Stomach (tissue), 9 donors: ENCODE measurements around the gene CDK11B. TPM values are rescaled to one million over a fixed set of nuclear protein-coding genes. Genes with fewer than 3 reads are reported as not detected.
A peak's percentile ranks its signal among the peaks of the same experiment; 100 is the strongest.

ENCODE experiments used
- DNase-seq, 2 donors: peaks; one replicate each; pipeline versions ENCODE4 v3.0.0 to v3.0.0-alpha.2; 2013 to 2019
- H3K27ac ChIP-seq, 5 donors: fragments of 200-600 bp in 4 of 5; sonication (generic) in 4 of 5; one replicate each; pipeline ENCODE4 v1.5.1; 2013 to 2019; ENCODE audit warnings: mild to moderate bottlenecking in 1 of 5, moderate library complexity in 1 of 5
- H3K27me3 ChIP-seq, 3 donors: fragments of 200-600 bp; sonication (generic); one replicate each; pipeline ENCODE4 v1.5.1; 2017 to 2019; ENCODE audit warnings: mixed run types in 1 of 3
- H3K36me3 ChIP-seq, 4 donors: fragments of 200-600 bp; sonication (generic); 1 replicate in 3 of 4; 2 replicates in 1 of 4; pipeline ENCODE4 v1.5.1; 2016 to 2019
- H3K4me1 ChIP-seq, 4 donors: fragments of 200-600 bp; sonication (generic); one replicate each; pipeline ENCODE4 v1.5.1; 2016 to 2019
- H3K4me3 ChIP-seq, 4 donors: fragments of 200-600 bp; sonication (generic) in 3 of 4; one replicate each; pipeline ENCODE4 v1.5.1; 2016 to 2019; ENCODE audit warnings: mild to moderate bottlenecking in 1 of 4
- H3K9me3 ChIP-seq, 4 donors: fragments of 200-600 bp; sonication (generic); one replicate each; pipeline ENCODE4 v1.5.1; 2016 to 2019
- CTCF ChIP-seq, 7 experiments: fragments of 450-650 bp in 4 of 7; fragments of 200-600 bp in 3 of 7; sonication (generic) in 3 of 7; IDR thresholded peaks; one replicate each; pipeline ENCODE4 v1.5.1; 2016 to 2019; ENCODE audit warnings: antibody characterized with exemption in 7 of 7, control low read depth in 2 of 7, mild to moderate bottlenecking in 1 of 7
- EP300 ChIP-seq: sonication (generic); formaldehyde crosslinking; IDR thresholded peaks from one replicate; pipeline ENCODE4 v1.6.1; 2017; ENCODE audit warnings: antibody characterized with exemption
- POLR2A ChIP-seq, 4 donors: fragments of 450-650 bp; IDR thresholded peaks; one replicate each; pipeline ENCODE4 v1.6.1; 2016; ENCODE audit warnings: antibody characterized with exemption in 4 of 4, control low read depth in 2 of 4, mild to moderate bottlenecking in 1 of 4, moderate library complexity in 1 of 4
- POLR2AphosphoS5 ChIP-seq, 3 donors: sonication (generic); formaldehyde crosslinking; IDR thresholded peaks; one replicate each; pipeline ENCODE4 v1.6.1; 2016; ENCODE audit warnings: antibody characterized with exemption in 3 of 3
- WGBS, 5 donors: extraction: QIAGEN DNeasy Blood & Tissue Kit in 3 of 5; methylation state at CpG; one replicate each; pipeline versions ENCODE4 v1.1.5 to v1.1.7; 2013 to 2018; 5-methylcytosine and 5-hydroxymethylcytosine counted together
- intact Hi-C: fragments of 100-400 bp; cut with DNase I; formaldehyde crosslinking; loops from one replicate; pipeline ENCODE4 v1.15.1; 2023; ENCODE audit warnings: low total_unique reads
- polyA plus RNA-seq, 3 donors: library from polyadenylated mRNA; stranded (reverse); fragments of 200-250 nt; gene quantifications; one replicate each; pipeline ENCODE4 v1.2.3, GENCODE V29; 2013
- total RNA-seq, 5 donors: library from RNA; depleted of rRNA; stranded (reverse); fragments of >200 nt; gene quantifications; one replicate each; pipeline versions ENCODE4 v1.1.0 to v1.2.3, GENCODE V29; 2014 to 2016
- donor health status: healthy with polysubstance abuse.
- donor health status: Bipolar disorder and iron deficiency.
- donor health status: healthy.

Gene CDK11B
- total and polyA plus RNA-seq, 8 donors, result 9.0 to 62.6 (median 28.6) TPM

- H3K36me3 ChIP-seq, result peaks cover 0 to 43% (median 32%) of the 10 kb centered on the region in 4 donors
- H3K9me3 ChIP-seq, result no peaks in the 10 kb centered on the region
- H3K4me3 ChIP-seq, result no peak overlapping the region
- TF ChIP-seq CTCF (IDR thresholded peaks at IDR 0.05), result no peak
- no peak for TF ChIP-seq POLR2A (IDR thresholded peaks at IDR 0.05)
- TF ChIP-seq EP300, result no peak
- no peak for TF ChIP-seq POLR2AphosphoS5 (IDR thresholded peaks at IDR 0.05)
- no peaks in the 10 kb centered on the region for H3K27me3 ChIP-seq
- intact Hi-C loops, result no loop called here
- no peak for DNase-seq
- H3K4me1 ChIP-seq, result peaks cover 13 to 57% (median 44%) of the 10 kb centered on the region in 4 donors
- peak overlapping the region in 3 of 5 donors; percentile 55 to 75 (median 65) for H3K27ac ChIP-seq
- WGBS, 5 donors, result 85 to 92% (median 90%) methylated on average over 16 to 31 of the region's 31 CpGs
Observed at GRCh38 chr1:1621173-1622009, 37.4 kb downstream of the CDK11B start.

- Histone ChIP-seq H3K27ac (peak overlapping the region in 1 of 5 donors; percentile 24), H3K36me3 (peaks cover 0 to 40% (median 31%) of the 10 kb centered on the region in 4 donors), H3K4me3 (no peak overlapping the region), H3K27me3 (no peaks in the 10 kb centered on the region), H3K9me3 (no peaks in the 10 kb centered on the region), H3K4me1 (peaks cover 15 to 59% (median 46%) of the 10 kb centered on the region in 4 donors)
- peak in 1 of 2 donors; percentile 8 for DNase-seq
- WGBS, 5 donors, result 86 to 92% (median 90%) methylated on average over 13 to 16 of the region's 16 CpGs
- TF ChIP-seq POLR2AphosphoS5 (IDR thresholded peaks at IDR 0.05), result no peak
- no peak for TF ChIP-seq EP300
- no peak for TF ChIP-seq CTCF (IDR thresholded peaks at IDR 0.05)
- TF ChIP-seq POLR2A (IDR thresholded peaks at IDR 0.05), result no peak
- intact Hi-C loops, result no loop called here
Observed at GRCh38 chr1:1620433-1621139, 38.2 kb downstream of the CDK11B start.

GRCh38 chr1:1619917-1620361, 38.9 kb downstream of the CDK11B start:
- H3K27me3 ChIP-seq, result no peaks in the 10 kb centered on the region
- no peaks in the 10 kb centered on the region for H3K9me3 ChIP-seq
- no peak overlapping the region for H3K27ac ChIP-seq
- TF ChIP-seq POLR2A (IDR thresholded peaks at IDR 0.05), result no peak
- no peak for TF ChIP-seq CTCF (IDR thresholded peaks at IDR 0.05)
- no peak for TF ChIP-seq POLR2AphosphoS5 (IDR thresholded peaks at IDR 0.05)
- TF ChIP-seq EP300, result no peak
- H3K4me3 ChIP-seq, result no peak overlapping the region
- DNase-seq, result no peak
- intact Hi-C loops, result no loop called here
- WGBS, 5 donors, result 70 to 80% (median 79%) methylated on average over 8 to 14 of the region's 14 CpGs
- peaks cover 0 to 34% (median 25%) of the 10 kb centered on the region in 4 donors for H3K36me3 ChIP-seq
- peaks cover 15 to 60% (median 46%) of the 10 kb centered on the region in 4 donors for H3K4me1 ChIP-seq

- DNase-seq, result peak in 1 of 2 donors; percentile 3
- WGBS, 5 donors, result 90 to 98% (median 97%) methylated on average over 6 to 9 of the region's 9 CpGs
- intact Hi-C loops, result no loop called here
Observed at GRCh38 chr1:1618396-1619068, 40.3 kb downstream of the CDK11B start.

More at GRCh38 chr1:1618396-1619068, 40.3 kb downstream of the CDK11B start:
- peaks cover 0 to 23% (median 12%) of the 10 kb centered on the region in 4 donors for H3K36me3 ChIP-seq
- H3K27me3 ChIP-seq, result no peaks in the 10 kb centered on the region
- no peak overlapping the region for H3K27ac ChIP-seq
- peaks cover 27 to 74% (median 60%) of the 10 kb centered on the region in 4 donors for H3K4me1 ChIP-seq
- no peaks in the 10 kb centered on the region for H3K9me3 ChIP-seq
- H3K4me3 ChIP-seq, result no peak overlapping the region
- TF ChIP-seq CTCF (IDR thresholded peaks at IDR 0.05) (no peak), POLR2AphosphoS5 (IDR thresholded peaks at IDR 0.05) (no peak), POLR2A (IDR thresholded peaks at IDR 0.05) (no peak), EP300 (no peak)
